HFF-Myc (cell line): ENCODE results near the gene G6PC2.
"Not testable (repeated sequence)": the region's sequence is repeated elsewhere in the genome, so short reads cannot be mapped to it uniquely, and the experiment has no call there.

Experiments
- DNase-seq: peaks from one replicate; pipeline ENCODE4 v3.0.0-alpha.2; 2011; ENCODE audit warnings: low read depth; ENCODE audit errors: extremely low read depth
- H3K4me3 ChIP-seq: replicated peaks from 2 replicates; pipeline ENCODE4 v1.5.1; 2011; ENCODE audit warnings: low read depth, mild to moderate bottlenecking, control low read depth, low read length
- TF ChIP-seq, protein P1 (sequence below): IDR thresholded peaks from 2 replicates; pipeline ENCODE4 v1.5.1; 2012; ENCODE audit warnings: mild to moderate bottlenecking, low read depth, low read length, control low read depth; ENCODE audit errors: missing control alignments

G6PC2 gene

GRCh38 chr2:168874368-168875054 is 26.6 kb upstream of the G6PC2 start:
- no peak for DNase-seq
- H3K4me3 ChIP-seq = no peak overlapping the region
- TF ChIP-seq, protein P1, sequence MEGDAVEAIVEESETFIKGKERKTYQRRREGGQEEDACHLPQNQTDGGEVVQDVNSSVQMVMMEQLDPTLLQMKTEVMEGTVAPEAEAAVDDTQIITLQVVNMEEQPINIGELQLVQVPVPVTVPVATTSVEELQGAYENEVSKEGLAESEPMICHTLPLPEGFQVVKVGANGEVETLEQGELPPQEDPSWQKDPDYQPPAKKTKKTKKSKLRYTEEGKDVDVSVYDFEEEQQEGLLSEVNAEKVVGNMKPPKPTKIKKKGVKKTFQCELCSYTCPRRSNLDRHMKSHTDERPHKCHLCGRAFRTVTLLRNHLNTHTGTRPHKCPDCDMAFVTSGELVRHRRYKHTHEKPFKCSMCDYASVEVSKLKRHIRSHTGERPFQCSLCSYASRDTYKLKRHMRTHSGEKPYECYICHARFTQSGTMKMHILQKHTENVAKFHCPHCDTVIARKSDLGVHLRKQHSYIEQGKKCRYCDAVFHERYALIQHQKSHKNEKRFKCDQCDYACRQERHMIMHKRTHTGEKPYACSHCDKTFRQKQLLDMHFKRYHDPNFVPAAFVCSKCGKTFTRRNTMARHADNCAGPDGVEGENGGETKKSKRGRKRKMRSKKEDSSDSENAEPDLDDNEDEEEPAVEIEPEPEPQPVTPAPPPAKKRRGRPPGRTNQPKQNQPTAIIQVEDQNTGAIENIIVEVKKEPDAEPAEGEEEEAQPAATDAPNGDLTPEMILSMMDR = no peak

GRCh38 chr2:168882163-168882562 is 18.9 kb upstream of the G6PC2 start:
- DNase-seq, H3K4me3 ChIP-seq: not testable (repeated sequence)

- DNase-seq = no peak
- TF ChIP-seq, protein P1 = no peak
- no peak overlapping the region for H3K4me3 ChIP-seq
Measured at GRCh38 chr2:168884975-168885374, 16.1 kb upstream of the G6PC2 start.

GRCh38 chr2:168889635-168890005 is 11.5 kb upstream of the G6PC2 start:
- no peak for DNase-seq
- peak overlapping the region; percentile 72 for H3K4me3 ChIP-seq
- TF ChIP-seq, protein P1 = no peak

DNA sequence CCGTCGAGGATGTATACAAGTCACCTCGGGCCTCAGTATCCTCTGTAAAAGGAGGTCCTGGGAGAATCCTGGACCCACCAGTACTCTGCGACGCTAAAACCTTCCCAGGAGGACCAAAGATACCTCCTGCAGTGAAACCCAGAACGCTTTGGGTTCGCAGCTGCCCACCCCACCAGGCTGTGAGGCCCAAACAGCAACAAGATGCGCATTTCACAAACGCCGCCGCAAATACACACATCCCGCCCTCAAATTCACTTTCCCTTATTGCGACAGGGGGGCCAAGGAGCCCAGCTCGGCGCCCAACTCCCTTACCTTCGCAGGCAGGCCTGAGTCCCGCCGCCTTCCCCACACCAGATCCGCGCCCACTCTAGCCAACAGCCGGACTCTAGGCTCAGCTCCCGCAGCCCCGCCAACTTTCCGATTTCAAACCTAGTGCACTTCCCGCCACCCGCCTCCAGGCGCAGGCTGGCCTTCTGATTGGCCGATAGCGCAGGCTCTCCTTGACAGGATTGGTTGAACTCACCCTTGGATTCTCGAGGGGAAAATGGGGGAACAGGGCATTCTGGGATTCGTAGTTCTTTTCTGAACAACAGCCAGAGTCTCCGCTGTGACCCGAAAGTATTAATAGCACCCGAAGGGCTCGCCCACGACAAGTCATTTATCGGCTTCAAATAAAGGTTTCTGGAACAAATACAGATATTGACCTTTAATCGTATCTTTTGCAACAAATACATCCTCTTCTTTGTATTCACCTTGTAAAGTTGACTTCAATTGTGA is 10.9 kb upstream of the G6PC2 start, which contains the start of gene SPC25:
TSS of gene SPC25 (minus strand) at position 425 of the 777 bp plus-strand sequence. CDS start 911 bp downstream, outside the sequence.
- TF ChIP-seq, protein P1 = no peak
- H3K4me3 ChIP-seq = peak within 1 kb of the TSS; percentile 72
- peak; percentile 85 for DNase-seq

GRCh38 chr2:168892327-168892726 is 8.8 kb upstream of the G6PC2 start:
- no peak for DNase-seq
- TF ChIP-seq, protein P1 = no peak
- H3K4me3 ChIP-seq = no peak overlapping the region

GRCh38 chr2:168894101-168894500 is 7.0 kb upstream of the G6PC2 start:
- no peak for DNase-seq
- TF ChIP-seq, protein P1 = no peak
- H3K4me3 ChIP-seq = no peak overlapping the region
